ENCODE results near the gene CACNA2D3.
"Not testable (repeated sequence)": the region's sequence is repeated elsewhere in the genome, so short reads cannot be mapped to it uniquely, and the experiment has no call there.

CACNA2D3 gene

GRCh38 chr3:54964081-54964480 is 841.7 kb downstream of the CACNA2D3 start:
- no peak for DNase-seq (ENCODE audit: low read depth)

DNA sequence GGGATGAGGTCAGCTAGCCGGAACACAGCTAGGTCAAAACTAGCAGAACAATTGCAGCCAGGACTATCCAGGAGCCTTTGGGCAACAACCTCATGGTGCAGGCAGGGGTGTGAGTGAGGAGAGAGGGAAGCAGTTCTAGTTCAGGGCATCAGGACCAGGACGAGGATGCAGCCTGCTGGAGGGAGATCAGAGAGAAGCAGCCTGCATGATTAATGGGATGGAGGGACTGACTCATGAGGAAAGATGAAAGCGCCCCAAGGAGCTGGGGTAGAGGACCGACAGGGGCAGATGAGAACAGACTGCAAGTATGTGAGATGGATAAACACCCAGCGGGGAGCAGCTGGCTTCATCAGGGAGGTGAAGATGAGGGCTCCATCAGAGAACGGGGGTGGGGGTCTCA is 843.4 kb downstream of the CACNA2D3 start:
- no peak for DNase-seq (ENCODE audit: low read depth)

DNA sequence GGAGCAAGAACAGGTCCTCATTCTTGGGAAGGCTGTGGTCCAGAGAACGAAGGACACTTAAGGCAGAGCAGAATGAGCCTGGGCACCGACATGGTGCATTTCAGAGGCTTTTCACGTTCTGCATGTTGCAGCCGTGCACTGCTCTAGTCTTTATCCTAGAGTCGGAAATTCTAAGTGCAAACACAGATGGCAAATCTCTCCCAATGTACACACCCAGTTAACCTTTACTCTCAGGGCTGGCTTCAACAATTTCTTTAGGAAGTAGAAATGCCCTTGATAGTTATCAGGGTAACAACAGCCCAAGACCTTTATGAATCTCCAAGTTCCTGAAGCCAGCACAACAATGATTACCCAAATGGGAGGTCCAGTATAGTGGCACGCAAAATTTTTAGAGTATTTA is 844.6 kb downstream of the CACNA2D3 start:
- DNase-seq (ENCODE audit: low read depth): no peak

DNA sequence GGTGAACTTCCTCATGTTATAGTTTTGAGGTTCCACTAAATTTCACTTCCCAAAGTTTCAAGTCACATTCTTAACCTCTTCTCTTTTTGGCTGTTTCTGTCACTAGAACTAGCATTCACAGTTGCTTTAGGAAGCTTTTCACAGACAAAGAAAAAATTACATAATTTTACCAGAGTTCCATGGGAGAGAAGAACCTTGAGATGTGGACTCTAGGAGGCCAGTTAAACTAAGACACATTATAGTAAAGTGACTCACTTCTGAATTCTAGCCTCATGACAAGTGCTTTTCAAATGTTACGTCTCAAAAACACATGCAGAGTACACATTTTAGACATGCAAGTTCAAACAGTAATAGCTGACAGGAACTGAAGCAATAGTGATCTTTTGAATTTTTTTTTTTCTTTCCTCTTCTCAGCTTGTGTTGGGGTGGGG is 845.4 kb downstream of the CACNA2D3 start:
- DNase-seq (ENCODE audit: low read depth): no peak

DNA sequence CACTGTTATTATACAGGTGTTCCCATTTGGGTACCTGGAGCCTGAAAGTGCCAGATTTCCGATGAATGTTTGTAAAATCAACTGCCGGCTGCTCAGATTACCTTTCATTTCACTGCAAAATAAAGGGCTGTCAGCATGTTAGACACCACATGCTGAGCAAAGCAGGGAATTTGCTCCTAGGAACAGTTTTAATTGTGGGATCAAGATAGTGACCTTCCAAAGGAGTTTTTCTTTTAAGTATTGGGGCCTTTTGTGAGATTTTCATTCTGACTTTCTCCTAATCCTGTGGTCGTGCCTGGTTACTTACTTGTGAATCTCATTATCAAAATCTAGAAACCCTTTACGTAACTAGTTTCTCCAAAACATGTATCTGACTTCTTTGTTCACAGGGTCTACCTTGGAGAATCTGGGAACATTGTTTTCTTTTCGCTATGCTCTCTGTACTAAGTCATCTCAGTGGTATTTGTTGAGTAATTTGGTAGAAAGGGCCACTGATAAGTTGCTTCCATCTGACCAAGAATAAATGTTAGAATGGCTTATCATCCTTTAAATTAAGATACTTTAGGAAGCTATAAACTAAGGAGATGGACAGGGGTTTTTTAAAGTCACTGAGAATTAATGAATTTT is 846.3 kb downstream of the CACNA2D3 start:
- DNase-seq (ENCODE audit: low read depth): no peak

DNA sequence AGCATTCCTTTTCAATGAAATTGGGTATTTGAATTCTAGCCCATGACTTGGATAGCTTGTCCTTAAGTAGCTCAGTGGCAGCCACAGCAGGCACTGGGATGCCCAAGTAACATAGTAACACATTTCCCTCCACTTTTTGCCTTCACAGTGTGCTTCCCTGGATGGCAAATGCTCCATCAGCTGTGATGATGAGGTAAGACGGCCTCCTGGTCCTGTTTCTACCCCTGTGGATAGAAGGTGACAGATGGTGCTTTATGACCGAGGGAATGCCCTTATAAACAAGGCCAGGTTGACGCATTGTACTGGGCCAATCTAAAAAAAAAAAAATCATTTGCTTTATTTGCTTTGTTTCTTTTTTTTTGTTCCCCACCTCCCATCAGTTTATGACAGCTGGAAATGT is 847.3 kb downstream of the CACNA2D3 start:
- no peak for DNase-seq (ENCODE audit: low read depth)

DNA sequence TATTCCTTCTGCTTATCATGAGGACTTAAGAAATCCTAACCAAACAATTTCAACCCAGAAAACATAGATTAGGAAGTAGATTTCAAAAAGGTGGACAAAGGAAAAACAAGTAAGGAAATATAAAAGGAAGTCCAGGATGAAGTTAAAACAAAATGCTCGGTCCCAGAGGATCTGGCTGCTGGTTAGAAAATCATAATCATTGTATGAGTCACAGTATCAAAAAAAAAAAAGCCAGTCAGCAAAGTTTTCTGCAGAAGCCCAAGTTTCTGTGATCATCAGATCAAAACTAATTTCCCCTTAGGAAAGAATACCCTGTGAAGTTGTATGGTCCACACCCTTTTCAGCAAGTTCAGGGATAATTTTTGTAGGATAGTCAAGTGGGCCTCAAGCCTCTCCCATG is 848.5 kb downstream of the CACNA2D3 start:
- peak; percentile 32 for DNase-seq (ENCODE audit: low read depth)

- DNase-seq (ENCODE audit: low read depth): no peak
Measured at GRCh38 chr3:54977439-54977838, 855.1 kb downstream of the CACNA2D3 start.

DNA sequence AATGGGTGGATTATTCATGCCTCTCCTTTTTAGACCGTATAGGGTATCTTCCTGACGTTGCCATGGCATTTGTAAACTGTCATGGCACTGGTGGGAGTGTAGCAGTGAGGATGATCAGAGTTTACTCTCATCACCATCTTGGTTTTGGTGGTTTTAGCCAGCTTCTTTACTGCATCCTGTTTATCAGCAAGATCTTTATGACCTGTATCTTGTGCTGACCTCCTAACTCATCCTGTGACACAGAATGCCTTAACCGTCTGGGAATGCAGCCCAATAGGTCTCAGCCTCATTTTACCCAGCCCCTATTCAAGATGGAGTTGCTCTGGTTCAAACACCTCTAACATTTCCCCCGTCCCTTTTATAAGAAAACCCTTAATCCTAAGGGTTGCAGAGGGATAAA is 855.6 kb downstream of the CACNA2D3 start:
- DNase-seq (ENCODE audit: low read depth): not testable (repeated sequence)

DNA sequence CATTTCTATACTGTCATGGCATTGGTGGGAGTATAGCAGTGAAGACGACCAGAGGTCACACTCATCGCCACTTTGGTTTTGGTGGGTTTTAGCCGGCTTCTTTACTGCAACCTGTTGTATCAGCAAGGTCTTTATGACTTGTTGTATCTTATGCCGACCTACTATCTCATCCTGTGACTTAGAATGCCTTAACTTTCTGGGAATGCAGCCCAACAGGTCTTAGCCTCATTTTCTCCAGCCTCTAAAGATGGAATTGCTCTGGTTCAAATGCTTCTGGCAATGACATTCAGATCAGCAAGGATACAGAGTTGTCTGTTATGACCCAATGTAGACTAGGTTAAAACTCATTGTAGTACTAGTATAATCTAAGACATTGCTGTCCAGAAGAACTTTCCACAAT is 860.5 kb downstream of the CACNA2D3 start:
- no peak for DNase-seq (ENCODE audit: low read depth)

DNA sequence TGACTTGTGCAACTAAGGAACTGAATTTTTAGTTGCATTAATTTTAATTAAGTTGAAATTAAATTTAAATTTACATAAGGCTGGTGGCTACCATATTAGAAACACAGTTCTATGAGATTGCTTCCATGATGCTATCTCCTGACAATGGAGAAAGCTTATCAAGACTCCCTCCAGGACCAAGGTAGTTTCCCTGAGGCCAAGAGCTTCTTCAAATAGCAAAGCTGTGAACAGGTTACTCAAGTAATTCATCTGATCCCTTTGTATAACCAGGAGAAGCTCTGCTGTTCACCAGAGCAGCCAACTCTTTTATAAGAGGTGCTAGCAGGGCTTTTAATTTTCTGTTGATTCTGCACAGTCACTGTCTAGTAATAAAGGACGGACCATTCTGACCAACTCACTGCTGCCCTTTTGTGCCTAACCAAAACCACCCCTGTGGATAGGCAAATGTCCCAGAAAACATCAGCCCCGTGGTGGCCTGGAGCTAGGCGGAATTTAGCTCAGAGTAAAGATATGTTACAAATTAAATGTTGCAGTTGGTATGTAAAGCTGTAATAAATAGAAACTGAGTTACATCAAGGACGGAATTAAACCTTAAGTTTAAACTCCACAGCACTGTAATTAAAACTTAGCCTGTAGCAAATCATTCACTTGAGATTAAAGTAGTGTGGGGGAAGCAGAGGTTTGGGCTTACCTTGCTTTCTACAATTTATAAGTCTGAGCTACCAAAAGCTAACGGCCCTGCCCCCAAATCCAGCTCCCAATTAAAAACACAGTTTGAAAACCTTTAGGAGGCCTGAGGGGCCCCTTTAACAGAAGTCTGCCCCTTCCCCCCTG is 861.1 kb downstream of the CACNA2D3 start:
- DNase-seq (ENCODE audit: low read depth): peak; percentile 65

- no peak for DNase-seq (ENCODE audit: low read depth)
Measured at GRCh38 chr3:54985856-54986255, 863.5 kb downstream of the CACNA2D3 start.

DNA sequence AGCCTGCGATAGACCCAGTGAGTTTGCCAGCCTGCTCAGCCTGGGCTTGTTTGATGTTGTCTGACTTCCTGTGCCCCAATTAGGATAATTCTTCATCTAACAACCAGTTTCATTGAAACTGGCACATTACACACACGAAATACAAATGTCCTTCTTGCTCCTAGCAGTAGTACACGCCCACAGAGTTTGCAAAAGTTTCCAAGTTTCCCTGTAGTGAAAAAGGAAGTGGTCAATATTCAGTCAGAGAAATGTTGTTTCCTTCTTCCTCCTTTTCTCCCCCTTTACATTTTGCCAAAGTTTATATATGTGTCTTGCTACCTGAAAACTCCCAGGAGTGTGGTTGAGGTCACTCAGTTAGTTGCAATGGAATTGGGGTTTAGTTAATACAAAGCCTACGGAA is 863.9 kb downstream of the CACNA2D3 start:
- DNase-seq (ENCODE audit: low read depth): no peak

GRCh38 chr3:54987719-54988118 is 865.4 kb downstream of the CACNA2D3 start:
- DNase-seq (ENCODE audit: low read depth): no peak

- DNase-seq (ENCODE audit: low read depth): no peak
Measured at GRCh38 chr3:54988302-54988837, 866.0 kb downstream of the CACNA2D3 start.

GRCh38 chr3:54988838-54989630 is 866.7 kb downstream of the CACNA2D3 start:
- peak; percentile 83 for DNase-seq (ENCODE audit: low read depth)

DNA sequence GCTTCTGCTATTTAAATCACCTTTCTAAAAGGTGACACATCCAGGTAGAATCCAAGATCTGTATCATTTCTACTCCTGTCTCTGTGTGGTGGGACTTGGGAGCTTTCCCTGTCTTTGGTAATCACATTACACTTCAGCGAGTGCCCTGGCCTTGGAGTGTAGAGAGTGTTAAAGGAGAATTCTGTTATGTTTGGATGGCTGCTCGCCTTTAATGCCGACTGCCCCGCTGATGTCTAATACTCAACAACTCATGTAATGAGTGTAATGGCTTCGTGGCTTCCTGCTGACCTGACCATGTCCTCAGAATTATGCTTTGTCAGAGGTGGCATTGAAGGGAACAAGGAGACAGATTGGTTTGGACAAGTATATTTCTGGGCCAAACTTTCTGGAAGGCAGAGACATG is 871.8 kb downstream of the CACNA2D3 start:
- DNase-seq (ENCODE audit: low read depth): no peak

DNA sequence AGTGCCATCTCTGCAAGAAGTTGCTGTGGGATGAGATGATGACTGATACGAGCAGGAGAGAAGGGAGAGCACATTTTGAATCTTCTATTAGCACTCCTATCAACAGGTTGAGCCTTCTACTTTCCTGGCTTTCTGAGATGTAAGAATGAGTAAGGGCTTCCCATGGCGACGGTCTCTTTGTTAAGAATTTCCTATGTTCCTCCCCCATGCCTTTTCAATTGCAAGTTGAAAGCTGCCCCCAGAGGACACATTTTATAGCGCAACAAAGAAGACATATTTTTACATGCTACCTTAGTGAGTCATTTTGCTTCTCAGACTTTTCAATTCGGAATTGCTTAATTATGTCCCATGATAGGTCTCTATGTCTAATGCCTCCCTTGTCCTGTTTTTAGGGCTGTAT is 876.8 kb downstream of the CACNA2D3 start:
- DNase-seq (ENCODE audit: low read depth): peak; percentile 65

DNA sequence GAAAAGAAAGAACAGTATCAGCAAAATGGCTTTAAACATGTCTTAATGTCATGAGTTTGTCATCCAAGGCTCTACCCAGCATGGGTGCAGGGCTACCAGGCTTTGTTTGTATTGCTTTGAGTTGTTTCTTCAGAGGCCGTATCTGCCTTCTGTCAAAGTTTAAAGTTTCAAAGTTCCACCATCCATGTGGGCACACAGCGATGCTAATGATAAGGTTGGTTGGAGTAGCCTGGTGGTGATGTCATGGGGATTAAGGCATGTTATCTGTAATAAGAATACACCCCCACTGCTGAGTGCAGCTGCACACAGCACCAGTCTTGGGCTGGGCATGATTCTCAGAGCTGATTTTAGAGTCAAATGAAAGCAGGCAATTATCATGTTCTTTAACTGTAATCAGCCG is 877.5 kb downstream of the CACNA2D3 start:
- no peak for DNase-seq (ENCODE audit: low read depth)

GRCh38 chr3:55000546-55000945 is 878.2 kb downstream of the CACNA2D3 start:
- DNase-seq (ENCODE audit: low read depth): peak; percentile 78

GRCh38 chr3:55000953-55001352 is 878.6 kb downstream of the CACNA2D3 start:
- no peak for DNase-seq (ENCODE audit: low read depth)

DNA sequence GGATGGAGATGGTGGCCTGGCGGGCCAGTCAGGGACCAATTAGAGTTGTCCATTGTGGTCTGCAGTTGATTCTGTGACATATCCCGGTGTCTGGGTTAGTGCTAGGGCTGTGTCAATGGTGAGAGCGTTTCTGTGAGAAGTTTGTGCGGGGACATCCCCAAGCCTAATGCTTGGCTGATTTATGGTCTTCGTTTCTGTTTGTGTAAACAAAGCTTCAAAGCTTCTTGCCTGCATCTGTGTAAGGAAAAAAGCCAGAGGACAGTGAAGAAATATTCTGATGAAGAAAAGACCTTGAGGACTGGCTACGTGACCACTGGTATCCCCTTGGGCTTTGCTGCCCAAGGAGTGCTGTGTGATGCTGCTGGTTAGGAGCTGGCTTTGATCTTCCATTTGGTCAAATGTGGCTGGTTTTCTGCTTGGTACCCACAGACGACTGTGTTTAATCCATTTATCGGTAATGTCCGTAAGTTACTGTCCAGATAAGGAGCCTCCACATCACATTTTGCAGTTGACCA is 880.1 kb downstream of the CACNA2D3 start:
- no peak for DNase-seq (ENCODE audit: low read depth)

Measured in fibroblast of gingiva (primary cell).